Duodenal mucosa (tissue), 2 donors: ENCODE measurements around the gene LRRC47.

ENCODE experiments used
- H3K27ac ChIP-seq: one replicate; pipeline ENCODE4 v1.7.0; 2013; ENCODE audit warnings: low read depth, low read length
- H3K27me3 ChIP-seq, 2 donors: one replicate each; pipeline ENCODE4 v1.7.0; 2013; ENCODE audit warnings: low read length in 2 of 2, control low read depth in 1 of 2; ENCODE audit not compliant: insufficient read depth in 2 of 2, control insufficient read depth in 1 of 2
- H3K36me3 ChIP-seq, 2 donors: one replicate each; pipeline ENCODE4 v1.7.0; 2013; ENCODE audit warnings: low read length in 2 of 2, control low read depth in 1 of 2; ENCODE audit not compliant: insufficient read depth in 2 of 2, control insufficient read depth in 1 of 2
- H3K4me1 ChIP-seq, 2 donors: one replicate each; pipeline ENCODE4 v1.7.0; 2013; ENCODE audit warnings: low read length in 2 of 2, control low read depth in 1 of 2; ENCODE audit not compliant: insufficient read depth in 2 of 2, control insufficient read depth in 1 of 2
- H3K4me3 ChIP-seq, 2 donors: one replicate each; pipeline ENCODE4 v1.7.0; 2013; ENCODE audit warnings: low read length in 2 of 2, low read depth in 1 of 2
- H3K9ac ChIP-seq, 2 donors: one replicate each; pipeline ENCODE4 v1.7.0; 2013; ENCODE audit warnings: low read length in 2 of 2, low read depth in 1 of 2
- H3K9me3 ChIP-seq, 2 donors: one replicate each; pipeline ENCODE4 v1.7.0; 2013; ENCODE audit warnings: low read length in 2 of 2, control low read depth in 1 of 2; ENCODE audit not compliant: control insufficient read depth in 1 of 2

The LRRC47 gene

DNA sequence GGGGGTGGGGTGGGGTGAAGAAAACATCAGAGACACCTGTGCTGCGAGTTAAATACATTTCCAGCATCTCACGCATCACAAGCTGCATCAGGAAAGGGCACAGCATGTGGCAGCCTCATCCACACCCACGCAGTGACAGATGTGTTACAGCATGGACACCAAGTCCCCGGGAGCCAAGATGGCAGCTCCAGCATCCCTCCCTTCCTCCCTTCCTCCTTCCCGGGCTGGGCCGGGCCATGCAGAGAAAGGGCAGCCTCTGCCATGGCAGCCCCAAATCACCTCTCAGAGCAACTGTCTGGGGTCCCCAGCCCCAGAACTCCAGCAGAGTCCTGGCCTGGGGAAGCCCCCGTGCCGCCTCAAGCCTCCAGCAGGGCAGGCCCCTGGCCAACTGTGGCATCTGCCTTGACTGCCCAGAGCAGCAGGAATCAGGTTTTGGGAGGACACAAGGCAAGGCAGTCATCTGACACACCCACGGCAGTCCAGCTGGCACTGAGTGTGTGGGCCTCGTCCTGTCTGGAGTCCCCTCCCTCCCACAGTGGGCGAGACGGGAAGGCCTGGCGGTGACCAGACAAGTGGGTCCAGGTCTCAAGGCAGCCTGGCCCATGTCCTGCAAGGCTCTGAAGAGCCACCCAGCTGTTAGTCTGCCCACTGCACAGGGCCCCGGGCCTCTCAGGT lies 17.6 kb downstream of the LRRC47 start:
- Histone ChIP-seq H3K9me3 (no peaks in the 10 kb centered on the region), H3K36me3 (peaks cover 17 to 50% of the 10 kb centered on the region in 2 donors), H3K27ac (no peak overlapping the region), H3K4me3 (no peak overlapping the region), H3K4me1 (peaks cover 0 to 16% of the 10 kb centered on the region in 2 donors), H3K9ac (no peak overlapping the region), H3K27me3 (peaks cover 0 to 3% of the 10 kb centered on the region in 2 donors)

DNA sequence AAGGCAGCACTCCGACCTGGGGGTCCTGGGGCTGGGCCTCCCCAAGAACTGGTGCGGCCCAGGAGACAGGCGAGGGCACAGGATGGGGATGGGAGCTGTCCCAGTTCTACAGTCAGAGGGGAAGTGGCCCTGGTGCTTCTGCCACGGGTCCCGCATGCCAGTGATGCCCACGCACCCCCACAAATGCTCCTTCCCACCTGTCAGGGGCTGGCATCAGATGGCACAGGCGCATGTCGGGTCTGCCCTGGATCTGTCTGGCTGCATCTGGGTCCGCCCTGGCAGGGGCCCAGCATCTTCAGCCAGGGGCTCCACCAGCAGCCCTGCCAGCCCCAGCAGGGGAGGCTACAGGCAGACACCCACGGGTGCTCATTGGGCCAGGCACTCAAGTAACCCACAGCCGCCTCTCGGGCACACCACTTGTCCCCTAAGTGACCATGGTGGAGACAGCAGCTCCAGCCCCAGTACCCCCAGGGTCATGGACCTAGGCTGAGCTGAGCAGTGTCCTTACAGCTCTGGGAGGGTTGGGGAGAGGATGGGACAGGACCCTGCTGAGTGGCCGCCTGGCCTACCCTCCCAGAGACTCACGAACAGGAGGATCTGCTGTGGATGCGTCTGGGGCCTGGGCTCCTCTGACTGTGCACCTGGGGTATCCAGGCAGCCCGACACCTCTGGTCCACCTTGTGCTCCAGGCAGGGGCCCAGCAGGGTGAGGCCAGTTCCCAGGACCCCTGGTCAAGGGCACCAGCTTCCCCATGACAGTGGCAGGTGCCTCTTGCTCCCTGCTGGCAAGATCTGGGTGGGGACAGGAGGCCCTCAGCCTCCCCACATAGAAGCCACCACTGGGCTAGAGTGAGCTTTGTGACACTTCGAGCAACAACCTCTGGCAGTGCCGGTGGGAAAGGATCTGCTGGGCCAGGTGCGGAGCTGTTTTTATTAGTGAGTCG lies 18.4 kb downstream of the LRRC47 start:
- H3K36me3 ChIP-seq = peaks cover 17 to 42% of the 10 kb centered on the region in 2 donors
- H3K9me3 ChIP-seq = no peaks in the 10 kb centered on the region
- peaks cover 0 to 10% of the 10 kb centered on the region in 2 donors for H3K27me3 ChIP-seq
- no peak overlapping the region for H3K4me3 ChIP-seq
- no peak overlapping the region for H3K9ac ChIP-seq
- H3K4me1 ChIP-seq = peaks cover 0 to 23% of the 10 kb centered on the region in 2 donors
- H3K27ac ChIP-seq = no peak overlapping the region

DNA sequence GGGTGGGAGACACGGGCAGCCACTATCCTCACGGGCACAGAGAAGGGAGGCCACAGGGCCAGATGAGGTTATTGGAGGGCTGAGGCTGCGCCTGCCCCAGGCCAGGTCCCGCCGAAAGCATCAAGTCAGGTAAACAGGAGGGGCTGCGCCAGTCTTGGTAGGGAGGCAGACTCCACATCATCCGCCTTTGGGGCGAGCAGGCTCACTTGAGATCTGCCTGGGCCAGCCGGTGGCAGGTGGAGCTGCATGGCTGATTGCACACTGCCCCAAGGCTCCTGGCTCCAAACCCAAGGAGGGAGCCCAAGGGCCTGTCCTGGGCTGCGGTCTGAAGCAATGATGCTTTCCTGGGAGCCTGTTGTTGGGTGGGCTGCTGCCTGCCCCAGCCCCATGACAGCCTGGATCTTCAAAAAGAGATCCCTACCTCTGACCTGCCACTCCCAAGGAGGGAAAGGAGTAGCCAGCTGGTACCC lies 19.2 kb downstream of the LRRC47 start:
- Histone ChIP-seq H3K27ac (no peak overlapping the region), H3K9me3 (no peaks in the 10 kb centered on the region), H3K27me3 (peaks cover 0 to 10% of the 10 kb centered on the region in 2 donors), H3K36me3 (peaks cover 17 to 34% of the 10 kb centered on the region in 2 donors), H3K4me3 (no peak overlapping the region), H3K9ac (no peak overlapping the region), H3K4me1 (peaks cover 0 to 24% of the 10 kb centered on the region in 2 donors)

DNA sequence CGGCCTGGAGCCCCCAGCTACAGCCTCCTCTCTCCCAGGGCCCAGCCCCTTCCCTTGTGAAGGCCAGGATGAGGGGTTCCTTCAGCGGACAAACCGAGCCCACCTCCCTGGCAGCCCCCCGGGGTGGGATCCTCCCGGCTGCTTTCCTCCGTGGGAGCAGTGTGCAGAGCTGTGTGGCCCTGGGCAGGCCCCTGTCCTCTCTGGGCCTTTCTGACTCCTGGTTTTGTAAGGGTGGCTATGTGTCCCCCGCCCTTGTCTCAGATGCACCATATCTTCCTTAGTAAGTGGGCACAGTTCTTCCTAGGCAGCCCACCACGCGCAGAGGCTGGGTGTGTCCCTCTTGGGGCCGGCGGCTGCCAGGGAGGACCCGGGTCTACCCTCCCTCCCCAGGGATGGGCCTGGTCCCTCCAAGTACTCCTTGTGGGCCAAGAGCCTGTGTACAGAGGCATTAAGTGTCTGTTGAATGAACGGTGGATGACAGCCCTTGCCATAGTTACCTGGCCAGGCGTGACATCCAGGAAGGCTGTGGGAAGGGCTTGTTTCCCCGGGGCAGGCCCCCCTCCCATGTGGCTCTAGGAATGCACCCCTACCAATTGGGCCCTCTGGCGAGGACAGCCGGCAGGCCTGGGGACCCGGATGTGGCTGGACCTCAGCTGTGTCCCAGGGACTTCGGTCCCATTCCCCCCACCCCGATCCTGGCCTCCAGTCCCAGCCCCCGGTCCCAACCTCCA lies 19.9 kb downstream of the LRRC47 start:
- H3K9ac ChIP-seq = no peak overlapping the region
- peaks cover 16 to 27% of the 10 kb centered on the region in 2 donors for H3K36me3 ChIP-seq
- no peak overlapping the region for H3K27ac ChIP-seq
- peaks cover 5 to 14% of the 10 kb centered on the region in 2 donors for H3K27me3 ChIP-seq
- no peak overlapping the region for H3K4me3 ChIP-seq
- H3K4me1 ChIP-seq = peaks cover 4 to 31% of the 10 kb centered on the region in 2 donors
- no peaks in the 10 kb centered on the region for H3K9me3 ChIP-seq

DNA sequence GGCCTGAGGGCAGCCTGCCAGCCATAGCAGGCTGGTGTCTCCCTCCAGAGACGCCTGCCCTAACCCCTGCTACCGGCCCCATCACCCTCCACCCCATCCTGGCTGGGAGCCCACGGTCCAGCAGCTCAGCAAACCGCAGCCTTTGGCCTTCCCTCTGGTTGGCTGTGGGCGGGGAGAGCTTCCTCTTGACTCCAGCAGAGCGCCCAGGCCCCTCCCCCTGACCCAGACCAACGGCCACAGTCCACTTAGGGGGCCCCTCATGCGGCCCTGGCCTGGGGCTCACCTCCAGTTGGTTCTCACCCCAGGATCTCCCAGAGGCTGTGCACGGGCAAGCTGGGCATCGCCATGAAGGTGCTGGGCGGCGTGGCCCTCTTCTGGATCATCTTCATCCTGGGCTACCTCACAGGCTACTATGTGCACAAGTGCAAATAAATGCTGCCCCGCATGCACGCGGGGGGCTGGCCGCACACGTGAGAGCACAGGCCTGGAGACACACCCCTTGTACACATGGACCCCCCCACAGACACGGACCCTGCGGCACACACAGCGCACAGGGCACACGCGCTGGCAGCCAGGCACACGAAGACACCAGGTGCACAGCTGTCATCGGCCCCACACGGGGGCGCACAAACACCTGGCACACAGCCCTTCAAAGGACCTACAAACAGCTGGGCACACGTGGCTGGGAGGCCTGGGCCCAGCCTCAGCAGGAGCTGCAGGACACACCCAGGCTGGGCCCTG lies 20.6 kb downstream of the LRRC47 start:
- Histone ChIP-seq H3K9me3 (no peaks in the 10 kb centered on the region), H3K27ac (no peak overlapping the region), H3K36me3 (peaks cover 12 to 20% of the 10 kb centered on the region in 2 donors), H3K4me3 (peak overlapping the region in 1 of 2 donors; percentile 1), H3K4me1 (peaks cover 7 to 34% of the 10 kb centered on the region in 2 donors), H3K27me3 (peaks cover 5 to 16% of the 10 kb centered on the region in 2 donors), H3K9ac (no peak overlapping the region)

DNA sequence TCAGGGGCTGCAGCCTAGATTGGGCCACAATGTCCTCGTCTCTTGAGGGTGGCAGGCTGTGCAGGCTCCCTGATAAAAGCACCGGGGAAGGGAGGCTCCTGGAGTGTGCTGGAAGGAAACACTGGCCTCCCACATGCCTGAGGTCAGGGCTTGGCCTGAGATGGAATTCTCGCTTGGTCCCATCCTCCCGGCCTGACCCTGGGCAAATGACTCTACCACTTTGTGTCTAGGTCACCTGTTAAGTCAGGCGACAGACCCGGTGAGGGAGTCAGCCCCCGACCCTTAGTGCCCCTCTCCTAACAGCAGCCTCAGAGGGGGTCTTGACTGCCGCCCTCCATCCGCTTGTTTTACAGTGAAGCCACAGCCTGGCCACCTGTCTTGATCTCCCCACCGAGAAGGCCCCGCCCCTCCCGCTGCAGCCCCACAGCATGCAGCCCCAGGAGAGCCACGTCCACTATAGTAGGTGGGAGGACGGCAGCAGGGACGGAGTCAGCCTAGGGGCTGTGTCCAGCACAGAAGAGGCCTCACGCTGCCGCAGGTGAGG lies 21.3 kb downstream of the LRRC47 start:
- H3K9ac ChIP-seq = no peak overlapping the region
- H3K27ac ChIP-seq = no peak overlapping the region
- H3K27me3 ChIP-seq = peaks cover 9 to 16% of the 10 kb centered on the region in 2 donors
- peaks cover 7 to 34% of the 10 kb centered on the region in 2 donors for H3K4me1 ChIP-seq
- peaks cover 6 to 13% of the 10 kb centered on the region in 2 donors for H3K36me3 ChIP-seq
- H3K4me3 ChIP-seq = no peak overlapping the region
- H3K9me3 ChIP-seq = no peaks in the 10 kb centered on the region

DNA sequence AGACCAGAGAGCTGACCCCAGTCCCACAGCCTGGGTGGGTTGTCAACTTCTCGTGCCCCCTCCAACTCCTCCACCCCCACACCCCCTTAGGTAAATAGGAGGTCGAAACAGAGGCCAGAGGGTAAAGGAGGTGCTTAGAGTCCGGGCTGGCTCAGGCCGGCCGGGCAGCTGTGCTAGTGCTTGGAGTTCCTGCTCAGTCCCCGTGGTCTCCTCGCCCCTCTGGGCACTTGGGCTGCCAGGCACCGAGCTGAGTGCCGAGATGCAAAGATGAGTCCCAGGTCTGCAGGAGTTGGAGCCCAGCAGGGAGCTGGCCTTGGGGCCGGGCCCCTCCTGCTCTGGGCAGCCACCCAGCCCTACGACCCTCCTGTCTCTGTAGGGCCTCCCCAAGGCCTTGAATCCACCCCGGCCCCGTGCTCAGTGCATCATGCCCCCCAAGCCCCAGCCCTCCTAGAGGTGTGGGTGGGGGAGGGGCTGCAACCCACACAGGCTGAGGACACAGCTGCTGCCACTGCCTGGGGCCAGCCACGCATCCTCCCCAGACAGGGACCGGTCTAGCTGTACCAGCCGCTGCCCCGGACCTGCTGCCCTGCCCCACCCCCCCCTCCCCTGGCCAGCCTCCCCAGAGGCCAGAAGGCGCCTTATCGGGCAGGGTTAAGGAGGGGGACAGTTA lies 21.9 kb downstream of the LRRC47 start:
- Histone ChIP-seq H3K4me3 (no peak overlapping the region), H3K9ac (no peak overlapping the region), H3K4me1 (peaks cover 7 to 34% of the 10 kb centered on the region in 2 donors), H3K9me3 (no peaks in the 10 kb centered on the region), H3K36me3 (peaks cover 0 to 7% of the 10 kb centered on the region in 2 donors), H3K27me3 (peaks cover 9 to 16% of the 10 kb centered on the region in 2 donors), H3K27ac (no peak overlapping the region)

DNA sequence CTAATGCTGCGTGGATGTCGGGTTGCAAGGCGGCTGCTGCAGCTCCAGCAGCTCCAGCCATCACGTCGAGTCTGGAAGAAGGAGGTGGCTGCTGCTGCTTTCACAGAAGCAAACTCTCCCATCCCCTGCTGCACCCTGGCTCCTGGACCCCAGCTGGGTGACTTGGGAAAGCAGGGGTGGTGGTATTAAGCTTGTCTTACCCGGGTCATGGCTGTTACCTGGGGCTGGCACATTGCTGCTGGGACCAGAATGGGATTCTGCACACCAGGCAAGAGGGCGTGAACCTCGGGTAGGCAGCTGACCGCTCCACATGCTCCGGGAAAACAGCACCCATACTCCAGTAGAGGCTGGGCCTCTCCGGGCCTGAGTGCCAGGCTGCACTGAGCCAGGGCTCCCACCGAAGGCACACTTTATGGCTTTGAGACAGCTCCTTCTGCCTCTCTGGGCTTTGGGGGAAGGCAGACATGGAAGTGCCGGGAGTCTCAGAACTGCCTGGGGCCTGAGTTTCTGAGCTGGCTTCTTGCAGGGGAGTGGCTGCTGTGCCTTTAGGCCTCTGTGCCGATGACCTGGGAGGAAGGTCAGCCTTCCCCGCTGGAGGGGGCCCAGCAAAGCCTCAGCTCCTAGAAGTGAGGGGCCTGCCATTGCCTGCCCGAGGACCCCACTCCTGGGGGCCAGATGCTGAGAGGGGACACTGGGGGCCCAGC lies 22.6 kb downstream of the LRRC47 start:
- Histone ChIP-seq H3K4me1 (peaks cover 7 to 34% of the 10 kb centered on the region in 2 donors), H3K36me3 (peaks cover 0 to under 1% of the 10 kb centered on the region in 2 donors), H3K27ac (no peak overlapping the region), H3K4me3 (peak overlapping the region in 1 of 2 donors; percentile 51), H3K9ac (no peak overlapping the region), H3K27me3 (peaks cover 9 to 16% of the 10 kb centered on the region in 2 donors), H3K9me3 (no peaks in the 10 kb centered on the region)
